Measurements from ENCODE around the gene FRRS1L. TPM values are rescaled to one million over a fixed set of nuclear protein-coding genes. Genes with fewer than 3 reads are reported as not detected.

Gene FRRS1L
- total RNA-seq, 2 donors from 2014 or later: 0.81 to 1.1 TPM

GRCh38 chr9:109098960-109099308 is 68.1 kb downstream of the FRRS1L start:
- TF ChIP-seq CTCF (IDR thresholded peaks at IDR 0.05): no peak
- ATAC-seq (ENCODE audit: insufficient number of reproducible peaks, low FRiP score, low read depth) (no peak), DNase-seq (ENCODE audit: low spot score) (no peak)
- Histone ChIP-seq H3K27me3 (replicated peaks; ENCODE audit: insufficient read depth) (no peaks in the 10 kb centered on the region), H3K9me3 (no peaks in the 10 kb centered on the region), H3K27ac (peak overlapping the region; percentile 9 to 41), H3K36me3 (peaks cover 1% of the 10 kb centered on the region), H3K4me3 (peak overlapping the region; percentile 10), H3K4me1 (ENCODE audit: control insufficient read depth in 1 of 2, low read depth in 2 of 2) (peaks cover 40 to 71% of the 10 kb centered on the region in 2 donors)

- DNase-seq (ENCODE audit: low spot score) (no peak), ATAC-seq (ENCODE audit: insufficient number of reproducible peaks, low FRiP score, low read depth) (no peak)
- Histone ChIP-seq H3K27ac (peak overlapping the region; percentile 9 to 41), H3K4me3 (peak overlapping the region; percentile 10), H3K9me3 (no peaks in the 10 kb centered on the region), H3K27me3 (replicated peaks; ENCODE audit: insufficient read depth) (no peaks in the 10 kb centered on the region), H3K4me1 (ENCODE audit: control insufficient read depth in 1 of 2, low read depth in 2 of 2) (peaks cover 40 to 71% of the 10 kb centered on the region in 2 donors), H3K36me3 (peaks cover 2% of the 10 kb centered on the region)
- TF ChIP-seq CTCF (IDR thresholded peaks at IDR 0.05): no peak
Observed at GRCh38 chr9:109098171-109098959, 68.7 kb downstream of the FRRS1L start.

- Histone ChIP-seq H3K9me3 (no peaks in the 10 kb centered on the region), H3K4me1 (ENCODE audit: control insufficient read depth in 1 of 2, low read depth in 2 of 2) (peaks cover 44 to 64% of the 10 kb centered on the region in 2 donors), H3K36me3 (peaks cover 8% of the 10 kb centered on the region), H3K27me3 (replicated peaks; ENCODE audit: insufficient read depth) (no peaks in the 10 kb centered on the region), H3K27ac (peak overlapping the region in 1 of 2 donors; percentile 41), H3K4me3 (no peak overlapping the region)
- DNase-seq (ENCODE audit: low spot score) (no peak), ATAC-seq (ENCODE audit: insufficient number of reproducible peaks, low FRiP score, low read depth) (no peak)
- no peak for TF ChIP-seq CTCF (IDR thresholded peaks at IDR 0.05)
Observed at GRCh38 chr9:109097146-109097545, 69.9 kb downstream of the FRRS1L start.

- Histone ChIP-seq H3K4me1 (ENCODE audit: control insufficient read depth in 1 of 2, low read depth in 2 of 2) (peaks cover 29 to 47% of the 10 kb centered on the region in 2 donors), H3K27ac (no peak overlapping the region)
- ATAC-seq (ENCODE audit: insufficient number of reproducible peaks, low FRiP score, low read depth): no peak
Observed at GRCh38 chr9:109095321-109095720, 71.7 kb downstream of the FRRS1L start.

GRCh38 chr9:109094268-109094667 is 72.8 kb downstream of the FRRS1L start:
- H3K4me1 ChIP-seq (ENCODE audit: control insufficient read depth in 1 of 2, low read depth in 2 of 2): peaks cover 23 to 39% of the 10 kb centered on the region in 2 donors
- no peaks in the 10 kb centered on the region for H3K27me3 ChIP-seq (replicated peaks; ENCODE audit: insufficient read depth)
- H3K36me3 ChIP-seq: peaks cover 20% of the 10 kb centered on the region
- no peak for TF ChIP-seq CTCF (IDR thresholded peaks at IDR 0.05)
- no peak for ATAC-seq (ENCODE audit: insufficient number of reproducible peaks, low FRiP score, low read depth)
- no peak overlapping the region for H3K4me3 ChIP-seq
- no peak overlapping the region for H3K27ac ChIP-seq
- H3K9me3 ChIP-seq: no peaks in the 10 kb centered on the region
- no peak for DNase-seq (ENCODE audit: low spot score)

More at GRCh38 chr9:109095321-109095720, 71.7 kb downstream of the FRRS1L start:
- H3K4me3 ChIP-seq: no peak overlapping the region
- no peak for TF ChIP-seq CTCF (IDR thresholded peaks at IDR 0.05)
- no peaks in the 10 kb centered on the region for H3K27me3 ChIP-seq (replicated peaks; ENCODE audit: insufficient read depth)
- no peaks in the 10 kb centered on the region for H3K9me3 ChIP-seq
- peaks cover 11% of the 10 kb centered on the region for H3K36me3 ChIP-seq
- DNase-seq (ENCODE audit: low spot score): no peak

Data from thoracic aorta (tissue), 2 donors.